GM23248 (cell line): ENCODE measurements around the gene ROS1. TPM values are rescaled to one million over a fixed set of nuclear protein-coding genes. Genes with fewer than 3 reads are reported as not detected.

Experiments
- DNase-seq: peaks from one replicate; pipeline ENCODE4 v3.0.0-alpha.2; 2015
- H2AFZ ChIP-seq: fragments of 200-600 bp; sonication (generic); 2 replicates; pipeline ENCODE4 v1.6.1; 2016; ENCODE audit warnings: antibody characterized with exemption
- H3F3A ChIP-seq: fragments of 200-600 bp; sonication (generic); 2 replicates; pipeline ENCODE4 v1.6.1; 2016; ENCODE audit warnings: mild to moderate bottlenecking, antibody characterized with exemption, mixed run types; ENCODE audit not compliant: insufficient read depth
- H3K27ac ChIP-seq: fragments of 200-600 bp; sonication (generic); 2 replicates; pipeline ENCODE4 v1.5.1; 2016; ENCODE audit warnings: mild to moderate bottlenecking
- H3K27me3 ChIP-seq: fragments of 200-600 bp; sonication (generic); replicated peaks from 2 replicates; pipeline ENCODE4 v1.6.1; 2016; ENCODE audit warnings: mild to moderate bottlenecking; ENCODE audit not compliant: insufficient read depth
- H3K36me3 ChIP-seq: fragments of 200-600 bp; sonication (generic); 2 replicates; pipeline ENCODE4 v1.6.1; 2016; ENCODE audit warnings: low read depth, mild to moderate bottlenecking
- H3K4me1 ChIP-seq: fragments of 200-600 bp; sonication (generic); 2 replicates; pipeline ENCODE4 v1.6.1; 2016; ENCODE audit warnings: mild to moderate bottlenecking; ENCODE audit not compliant: insufficient read depth
- H3K4me2 ChIP-seq: fragments of 200-600 bp; sonication (generic); one replicate; pipeline ENCODE4 v1.6.1; 2016; ENCODE audit warnings: mild to moderate bottlenecking; ENCODE audit not compliant: unreplicated experiment
- H3K4me3 ChIP-seq: fragments of 200-600 bp; sonication (generic); 2 replicates; pipeline ENCODE4 v1.5.1; 2016; ENCODE audit warnings: mild to moderate bottlenecking
- H3K79me2 ChIP-seq: fragments of 200-600 bp; sonication (generic); 2 replicates; pipeline ENCODE4 v1.6.1; 2016; ENCODE audit warnings: mild to moderate bottlenecking; ENCODE audit not compliant: insufficient read depth
- H3K9ac ChIP-seq: fragments of 200-600 bp; sonication (generic); 2 replicates; pipeline ENCODE4 v1.6.1; 2016; ENCODE audit warnings: mild to moderate bottlenecking
- H3K9me2 ChIP-seq: fragments of 200-600 bp; sonication (generic); 2 replicates; pipeline ENCODE4 v1.6.1; 2016; ENCODE audit warnings: mixed run types, mild to moderate bottlenecking, moderate library complexity; ENCODE audit not compliant: insufficient read depth
- H3K9me3 ChIP-seq: fragments of 200-600 bp; sonication (generic); one replicate; pipeline ENCODE4 v1.6.1; 2017; ENCODE audit warnings: low read depth
- H4K20me1 ChIP-seq: fragments of 200-600 bp; sonication (generic); 2 replicates; pipeline ENCODE4 v1.6.0; 2016; ENCODE audit not compliant: insufficient read depth
- EZH2 ChIP-seq: fragments of 200-600 bp; sonication (generic); IDR thresholded peaks from 2 replicates; pipeline ENCODE4 v1.6.1; 2018; ENCODE audit warnings: antibody characterized with exemption, mild to moderate bottlenecking; ENCODE audit not compliant: insufficient read depth, poor library complexity, severe bottlenecking
- EZH2phosphoT487 ChIP-seq: fragments of 200-600 bp; sonication (generic); IDR thresholded peaks from 2 replicates; pipeline ENCODE4 v1.6.1; 2018; ENCODE audit warnings: antibody characterized with exemption, moderate library complexity, mild to moderate bottlenecking, low read depth; ENCODE audit not compliant: insufficient read depth
- WGBS, 2 experiments: methylation state at CpG; one replicate each; pipeline ENCODE4 v1.1.6; 2015 to 2017; ENCODE audit warnings: low lambda C conversion rate in 2 of 2, low coverage in 1 of 2; ENCODE audit errors: missing lambda C conversion rate in 2 of 2; 5-methylcytosine and 5-hydroxymethylcytosine counted together
- in situ Hi-C: fragments of 300-500 bp; cut with MboI; formaldehyde crosslinking; loops from 2 replicates; pipeline ENCODE4 v1.15.0; 2020
- polyA plus RNA-seq: library from polyadenylated mRNA; unstranded; fragments of >200 nt; fragmentation: Nextera tagmentation; extraction: Ambion mirVana; gene quantifications from 2 replicates; pipeline ENCODE4 v1.2.1, GENCODE V29; 2016
- total RNA-seq: library from RNA; depleted of rRNA; stranded (reverse); fragments of >200 nt; shearing (Covaris generic); gene quantifications from 2 replicates; pipeline ENCODE4 v1.2.3, GENCODE V29; 2014

Gene ROS1
- total and polyA plus RNA-seq, 2 experiments from 2014 or later, result 0.20 to 0.43 TPM

DNA sequence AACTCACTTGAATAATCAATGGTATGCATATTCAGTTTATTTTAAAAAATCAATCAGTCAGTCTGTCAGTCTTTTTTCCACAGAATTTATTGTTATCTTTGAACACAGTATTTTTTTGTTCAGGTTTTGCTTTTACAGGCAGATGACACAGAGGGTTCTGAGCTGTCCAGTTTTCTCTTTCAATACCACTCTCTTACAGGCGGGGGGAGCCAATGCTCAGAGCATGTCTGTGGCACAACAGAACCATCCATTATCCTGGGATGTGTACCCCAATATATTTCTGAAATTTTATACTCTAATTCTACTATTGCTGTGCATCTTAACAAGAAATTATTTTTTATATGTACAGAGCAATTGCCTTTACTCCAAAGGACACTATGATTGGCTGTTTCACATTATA, 21.2 kb downstream of the ROS1 start:
- Histone ChIP-seq H3F3A (no peaks in the 10 kb centered on the region), H3K79me2 (no peaks in the 10 kb centered on the region), H4K20me1 (no peaks in the 10 kb centered on the region), H3K27ac (no peak overlapping the region), H3K4me3 (no peak overlapping the region), H3K4me1 (0 out of 2 replicates have a peak, but pooled peaks cover 3% of the 10 kb centered on the region), H3K9me3 (no peaks in the 10 kb centered on the region), H3K9ac (no peak overlapping the region), H3K36me3 (no peaks in the 10 kb centered on the region), H3K9me2 (no peaks in the 10 kb centered on the region), H2AFZ (no peak overlapping the region), H3K27me3 (no peaks in the 10 kb centered on the region), H3K4me2 (no peak overlapping the region)
- 73 to 86% methylated on average over 1 of the region's 1 CpG for WGBS, 2 experiments
- no peak for TF ChIP-seq EZH2phosphoT487
- TF ChIP-seq EZH2, result no peak
- peak; percentile 55 for DNase-seq
- in situ Hi-C loops, result no loop called here

DNA sequence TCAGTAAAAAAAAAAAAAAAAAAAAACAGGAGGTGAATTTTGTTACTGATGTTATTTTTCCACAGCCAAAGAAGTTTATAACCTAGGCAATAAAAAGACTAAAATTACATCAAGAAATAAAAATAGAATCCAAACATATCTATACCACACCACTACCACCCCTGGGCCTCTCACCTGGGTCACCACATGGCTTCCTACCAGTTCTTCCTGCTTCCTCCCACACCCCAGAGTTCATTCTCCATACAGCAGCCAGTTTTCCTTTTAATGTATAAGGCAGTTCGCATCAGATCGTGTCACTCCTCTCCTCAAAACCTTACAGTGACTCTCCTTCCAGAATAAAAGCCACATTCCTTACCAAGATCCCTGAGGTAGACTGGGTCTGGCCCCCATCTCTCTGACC, 23.9 kb downstream of the ROS1 start:
- H4K20me1 ChIP-seq, result no peaks in the 10 kb centered on the region
- no peak overlapping the region for H3K4me2 ChIP-seq
- in situ Hi-C loops, result no loop called here
- no peak overlapping the region for H3K9ac ChIP-seq
- H3K4me1 ChIP-seq, result 0 out of 2 replicates have a peak, but pooled peaks cover 3% of the 10 kb centered on the region
- no peaks in the 10 kb centered on the region for H3K36me3 ChIP-seq
- no peaks in the 10 kb centered on the region for H3K27me3 ChIP-seq
- H2AFZ ChIP-seq, result no peak overlapping the region
- no peaks in the 10 kb centered on the region for H3F3A ChIP-seq
- TF ChIP-seq EZH2phosphoT487 (no peak), EZH2 (no peak)
- H3K9me3 ChIP-seq, result no peaks in the 10 kb centered on the region
- H3K4me3 ChIP-seq, result no peak overlapping the region
- H3K27ac ChIP-seq, result no peak overlapping the region
- H3K9me2 ChIP-seq, result no peaks in the 10 kb centered on the region
- 88 to 97% methylated on average over 2 of the region's 2 CpGs for WGBS, 2 experiments
- DNase-seq, result no peak
- H3K79me2 ChIP-seq, result no peaks in the 10 kb centered on the region

DNA sequence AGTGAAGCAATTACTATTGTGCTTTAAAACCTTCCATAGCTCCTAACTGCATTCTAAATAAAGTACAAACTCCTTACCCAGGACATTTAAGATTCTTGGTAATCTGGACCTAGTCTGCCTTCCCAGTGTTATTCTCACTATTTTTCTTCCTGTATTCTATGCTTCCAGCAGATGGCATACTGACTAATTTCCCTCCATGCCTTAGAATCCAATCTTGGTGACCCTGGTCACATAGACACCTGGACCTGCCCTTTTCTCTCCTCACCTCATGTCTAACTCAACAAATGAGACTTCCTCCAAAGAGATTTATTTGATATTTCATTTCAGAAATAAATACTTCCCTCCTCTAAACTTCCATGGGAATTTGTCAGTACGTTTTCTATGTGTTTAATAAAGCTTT, 25.8 kb downstream of the ROS1 start:
- H3K27me3 ChIP-seq, result no peaks in the 10 kb centered on the region
- no peak overlapping the region for H3K4me2 ChIP-seq
- H3F3A ChIP-seq, result no peaks in the 10 kb centered on the region
- no peaks in the 10 kb centered on the region for H4K20me1 ChIP-seq
- H3K9ac ChIP-seq, result no peak overlapping the region
- H2AFZ ChIP-seq, result peak overlapping the region; percentile 64
- no peak for TF ChIP-seq EZH2phosphoT487
- in situ Hi-C loops, result no loop called here
- H3K9me3 ChIP-seq, result no peaks in the 10 kb centered on the region
- no peaks in the 10 kb centered on the region for H3K36me3 ChIP-seq
- 0 out of 2 replicates have a peak, but pooled peaks cover 3% of the 10 kb centered on the region for H3K4me1 ChIP-seq
- DNase-seq, result peak; percentile 29
- H3K4me3 ChIP-seq, result no peak overlapping the region
- H3K79me2 ChIP-seq, result no peaks in the 10 kb centered on the region
- H3K27ac ChIP-seq, result no peak overlapping the region
- WGBS, 2 experiments, result 35 to 63% methylated on average over 1 of the region's 1 CpG
- no peaks in the 10 kb centered on the region for H3K9me2 ChIP-seq

DNA sequence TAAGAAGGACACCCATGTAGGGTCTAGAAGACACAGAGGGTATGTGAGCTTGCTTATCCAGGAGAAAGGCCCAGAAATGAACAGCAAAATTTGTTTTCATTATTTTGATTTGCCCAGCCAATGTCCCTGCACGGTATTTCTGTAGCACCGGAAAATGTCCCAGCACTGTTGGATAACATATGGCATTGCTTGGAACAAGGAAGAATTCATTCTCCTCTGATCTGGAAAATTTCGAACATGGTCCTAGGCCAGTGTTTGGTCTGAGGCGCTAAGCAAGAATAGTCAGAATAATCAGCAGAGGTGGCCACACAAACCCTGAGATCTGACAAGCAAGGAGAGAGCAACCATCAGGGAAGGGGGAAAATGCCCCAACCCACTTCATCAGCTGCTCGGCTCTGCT, 26.6 kb downstream of the ROS1 start:
- no peak overlapping the region for H3K27ac ChIP-seq
- in situ Hi-C loops, result no loop called here
- H3K27me3 ChIP-seq, result no peaks in the 10 kb centered on the region
- TF ChIP-seq EZH2phosphoT487, result no peak
- TF ChIP-seq EZH2, result no peak
- H3K9me3 ChIP-seq, result no peaks in the 10 kb centered on the region
- H3F3A ChIP-seq, result no peaks in the 10 kb centered on the region
- no peak for DNase-seq
- H3K4me1 ChIP-seq, result 0 out of 2 replicates have a peak, but pooled peaks cover 3% of the 10 kb centered on the region
- WGBS, 2 experiments, result 86 to 89% methylated on average over 5 of the region's 5 CpGs
- H3K79me2 ChIP-seq, result no peaks in the 10 kb centered on the region
- H3K36me3 ChIP-seq, result no peaks in the 10 kb centered on the region
- no peaks in the 10 kb centered on the region for H4K20me1 ChIP-seq
- no peak overlapping the region for H3K4me2 ChIP-seq
- no peak overlapping the region for H3K9ac ChIP-seq
- no peak overlapping the region for H3K4me3 ChIP-seq
- no peaks in the 10 kb centered on the region for H3K9me2 ChIP-seq
- no peak overlapping the region for H2AFZ ChIP-seq
